Lower leg skin (tissue), 4 donors: ENCODE data around the gene PCP4. TPM values are rescaled to one million over a fixed set of nuclear protein-coding genes. Genes with fewer than 3 reads are reported as not detected.
A peak's percentile ranks its signal among the peaks of the same experiment; 100 is the strongest.

ENCODE experiments used
- DNase-seq, 2 donors: peaks; one replicate each; pipeline ENCODE4 v3.0.0-alpha.2; 2019; ENCODE audit warnings: low spot score in 2 of 2
- H3K4me3 ChIP-seq: fragments of 200-600 bp; sonication (generic); 2 replicates; pipeline ENCODE4 v1.5.1; 2017; ENCODE audit warnings: mild to moderate bottlenecking, low read depth; ENCODE audit not compliant: poor library complexity, severe bottlenecking
- POLR2A ChIP-seq, 2 donors: fragments of 450-650 bp; IDR thresholded peaks; one replicate each; pipeline ENCODE4 v1.6.1; 2016 to 2017; ENCODE audit warnings: antibody characterized with exemption in 2 of 2, mild to moderate bottlenecking in 1 of 2, moderate library complexity in 1 of 2
- WGBS, 2 donors: methylation state at CpG; one replicate each; pipeline ENCODE4 v1.1.5; 2018; 5-methylcytosine and 5-hydroxymethylcytosine counted together
- intact Hi-C: fragments of 100-400 bp; cut with DNase I; formaldehyde crosslinking; loops from one replicate; pipeline ENCODE4 v1.15.0; 2023; ENCODE audit warnings: low total_unique reads
- total RNA-seq, 4 donors: library from RNA; depleted of rRNA; stranded (reverse); fragments of >200 nt; gene quantifications; one replicate each; pipeline ENCODE4 v1.1.0, GENCODE V29; 2016
- TF ChIP-seq, protein P1 (sequence below), 3 donors: fragments of 450-650 bp; IDR thresholded peaks; one replicate each; pipeline ENCODE4 v1.5.1; 2016; ENCODE audit warnings: antibody characterized with exemption in 3 of 3, mild to moderate bottlenecking in 3 of 3, moderate library complexity in 2 of 3

PCP4 gene
- total RNA-seq, 4 donors from 2014 or later, result 0.83 to 5.8 (median 1.2) TPM

DNA sequence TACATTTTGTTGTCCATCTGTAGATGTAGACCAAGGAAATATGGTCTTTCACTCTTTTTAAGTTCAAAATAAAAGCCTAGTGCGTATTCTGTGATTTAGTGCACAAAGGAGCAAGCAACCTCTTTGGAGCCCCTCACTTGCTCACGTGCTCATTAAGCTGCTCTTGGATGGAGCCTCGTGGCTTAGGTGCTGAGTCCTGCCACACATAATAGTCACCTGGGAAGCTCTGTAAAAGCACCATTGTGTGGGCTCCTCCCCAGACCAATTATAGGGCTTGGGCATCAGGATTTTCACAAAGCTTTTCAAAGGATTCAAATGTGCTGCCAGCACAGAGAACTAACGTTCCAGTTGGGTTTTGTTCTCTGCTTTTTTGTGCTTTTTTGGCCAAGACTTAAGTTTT, 85.0 kb downstream of the PCP4 start:
- no peak overlapping the region for H3K4me3 ChIP-seq
- DNase-seq, result no peak
- 63 to 74% methylated on average over 4 of the region's 4 CpGs for WGBS, 2 donors
- TF ChIP-seq, protein P1, sequence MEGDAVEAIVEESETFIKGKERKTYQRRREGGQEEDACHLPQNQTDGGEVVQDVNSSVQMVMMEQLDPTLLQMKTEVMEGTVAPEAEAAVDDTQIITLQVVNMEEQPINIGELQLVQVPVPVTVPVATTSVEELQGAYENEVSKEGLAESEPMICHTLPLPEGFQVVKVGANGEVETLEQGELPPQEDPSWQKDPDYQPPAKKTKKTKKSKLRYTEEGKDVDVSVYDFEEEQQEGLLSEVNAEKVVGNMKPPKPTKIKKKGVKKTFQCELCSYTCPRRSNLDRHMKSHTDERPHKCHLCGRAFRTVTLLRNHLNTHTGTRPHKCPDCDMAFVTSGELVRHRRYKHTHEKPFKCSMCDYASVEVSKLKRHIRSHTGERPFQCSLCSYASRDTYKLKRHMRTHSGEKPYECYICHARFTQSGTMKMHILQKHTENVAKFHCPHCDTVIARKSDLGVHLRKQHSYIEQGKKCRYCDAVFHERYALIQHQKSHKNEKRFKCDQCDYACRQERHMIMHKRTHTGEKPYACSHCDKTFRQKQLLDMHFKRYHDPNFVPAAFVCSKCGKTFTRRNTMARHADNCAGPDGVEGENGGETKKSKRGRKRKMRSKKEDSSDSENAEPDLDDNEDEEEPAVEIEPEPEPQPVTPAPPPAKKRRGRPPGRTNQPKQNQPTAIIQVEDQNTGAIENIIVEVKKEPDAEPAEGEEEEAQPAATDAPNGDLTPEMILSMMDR (IDR thresholded peaks at IDR 0.05), result no peak
- no peak for TF ChIP-seq POLR2A (IDR thresholded peaks at IDR 0.05)
- intact Hi-C loops, result no loop called here

DNA sequence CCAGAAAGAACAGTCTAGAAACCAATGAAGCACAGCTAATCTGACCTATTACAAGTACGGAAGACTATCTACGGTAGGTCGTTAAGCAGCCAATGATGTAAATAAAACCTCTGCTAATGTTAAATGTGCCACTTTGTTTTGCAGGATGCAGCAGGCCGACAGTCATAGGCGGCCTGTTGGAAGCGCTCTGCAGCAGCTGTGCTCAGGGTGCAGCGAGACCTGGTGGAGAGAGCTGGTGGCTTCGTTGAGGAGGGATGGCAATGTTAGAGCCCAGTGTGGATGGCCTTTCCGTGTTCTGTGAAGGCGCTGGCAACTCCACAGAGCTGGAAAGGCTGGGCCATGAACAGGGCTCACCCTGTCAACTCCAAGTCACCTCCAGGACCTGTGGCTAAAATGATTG, 87.3 kb downstream of the PCP4 start:
- intact Hi-C loops, result no loop called here
- TF ChIP-seq POLR2A (IDR thresholded peaks at IDR 0.05), result no peak
- TF ChIP-seq, protein P1 (IDR thresholded peaks at IDR 0.05), result no peak
- no peak overlapping the region for H3K4me3 ChIP-seq
- peak in 1 of 2 donors; percentile 48 for DNase-seq
- WGBS, 2 donors, result 79 to 86% methylated on average over 10 of the region's 10 CpGs

DNA sequence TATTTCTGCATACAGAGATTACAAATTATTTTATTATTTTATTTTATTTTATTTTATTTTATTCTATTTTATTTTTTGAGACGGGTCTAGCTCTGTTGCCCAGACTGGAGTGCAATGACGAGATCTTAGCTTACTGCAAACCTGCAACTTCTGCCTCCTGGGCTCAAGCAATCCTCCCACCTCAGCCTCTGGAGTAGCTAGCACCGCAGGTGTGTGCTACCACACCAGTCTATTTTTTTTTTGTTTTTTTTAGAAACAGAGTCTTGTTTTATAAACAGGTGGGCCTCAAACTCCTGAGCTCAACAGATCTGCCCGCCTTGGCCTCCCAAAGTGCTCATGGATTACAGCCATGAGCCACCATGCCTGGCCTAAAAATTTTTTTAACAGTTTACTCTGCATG, 88.1 kb downstream of the PCP4 start:
- H3K4me3 ChIP-seq, result no peak overlapping the region
- 89 to 92% methylated on average over 4 of the region's 4 CpGs for WGBS, 2 donors
- intact Hi-C loops, result no loop called here
- no peak for TF ChIP-seq POLR2A (IDR thresholded peaks at IDR 0.05)
- TF ChIP-seq, protein P1 (IDR thresholded peaks at IDR 0.05), result no peak
- peak in 1 of 2 donors; percentile 46 for DNase-seq

DNA sequence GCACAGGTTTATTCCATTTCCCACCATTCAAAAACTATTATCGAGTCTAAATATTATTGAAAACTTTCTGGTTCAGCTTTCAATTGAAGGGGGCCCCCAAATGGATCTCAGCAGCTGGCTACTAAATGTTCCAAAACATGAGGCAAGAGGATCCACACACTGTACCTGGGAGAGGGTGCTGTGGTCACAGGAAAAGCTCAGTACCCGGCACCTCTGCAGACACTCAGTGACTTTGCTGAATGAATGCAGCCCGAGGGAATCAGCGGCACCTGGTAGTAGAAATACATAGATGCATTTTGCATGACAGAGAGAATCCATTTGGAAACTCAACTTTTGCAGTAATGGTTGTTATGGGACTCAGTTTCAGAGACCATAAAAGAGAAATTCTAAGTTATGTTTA, 89.3 kb downstream of the PCP4 start:
- intact Hi-C loops, result no loop called here
- DNase-seq, result peak in 1 of 2 donors; percentile 37
- no peak overlapping the region for H3K4me3 ChIP-seq
- 89 to 92% methylated on average over 4 of the region's 4 CpGs for WGBS, 2 donors
- no peak for TF ChIP-seq POLR2A (IDR thresholded peaks at IDR 0.05)
- TF ChIP-seq, protein P1 (IDR thresholded peaks at IDR 0.05), result no peak

DNA sequence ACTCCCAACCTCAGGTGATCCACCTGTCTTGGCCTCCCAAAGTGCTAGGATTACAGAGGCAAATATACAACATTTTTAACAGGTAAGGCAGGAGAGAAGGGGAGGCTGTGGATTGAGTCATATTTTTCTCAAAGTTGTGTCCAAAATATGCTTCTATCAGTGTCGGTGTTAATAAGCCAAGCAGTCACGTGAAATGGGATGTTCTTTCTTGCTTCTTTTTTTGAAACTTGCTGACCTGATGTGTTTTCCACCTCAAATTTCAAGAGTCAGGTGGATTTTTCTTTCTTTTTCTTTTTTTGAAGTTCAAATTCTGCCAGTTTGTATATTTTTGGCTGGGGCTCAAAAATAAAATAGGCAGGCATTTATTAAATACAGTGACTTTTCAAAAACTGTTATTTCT, 91.5 kb downstream of the PCP4 start:
- intact Hi-C loops, result no loop called here
- no peak for TF ChIP-seq POLR2A (IDR thresholded peaks at IDR 0.05)
- TF ChIP-seq, protein P1 (IDR thresholded peaks at IDR 0.05), result no peak
- DNase-seq, result no peak
- H3K4me3 ChIP-seq, result no peak overlapping the region
- 87 to 90% methylated on average over 2 of the region's 2 CpGs for WGBS, 2 donors

DNA sequence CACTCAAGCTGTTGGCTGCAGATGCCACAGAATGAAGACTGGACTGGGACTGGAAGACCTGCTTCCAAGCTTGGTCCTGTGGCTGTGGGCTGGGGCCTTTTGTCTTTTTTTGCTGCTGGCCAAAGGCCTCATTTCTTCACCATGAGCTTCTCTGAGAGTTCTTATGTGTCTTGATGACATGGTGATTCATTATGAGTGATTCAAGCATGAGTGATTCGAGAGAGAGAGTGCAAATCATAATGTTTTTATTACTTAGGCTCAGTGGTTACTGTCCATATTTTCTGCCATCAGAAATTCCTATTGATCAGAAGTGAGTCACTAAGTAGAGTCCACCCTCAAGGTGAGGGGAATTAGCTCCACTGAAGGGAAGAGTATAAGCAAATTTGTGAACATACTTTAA, 94.0 kb downstream of the PCP4 start:
- 45 to 65% methylated on average over 1 of the region's 1 CpG for WGBS, 2 donors
- no peak for TF ChIP-seq POLR2A (IDR thresholded peaks at IDR 0.05)
- TF ChIP-seq, protein P1 (IDR thresholded peaks at IDR 0.05), result no peak

More for the DNA sequence above, 94.0 kb downstream of the PCP4 start:
- intact Hi-C loops, result no loop called here
- DNase-seq, result peak in 1 of 2 donors; percentile 4
- no peak overlapping the region for H3K4me3 ChIP-seq
